ENCODE data around the gene TCAIM. TPM values are rescaled to one million over a fixed set of nuclear protein-coding genes. Genes with fewer than 3 reads are reported as not detected.

Gene TCAIM
- total and polyA plus RNA-seq, 3 donors from 2014 or later: 12.3 to 33.5 (median 28.3) TPM

DNA sequence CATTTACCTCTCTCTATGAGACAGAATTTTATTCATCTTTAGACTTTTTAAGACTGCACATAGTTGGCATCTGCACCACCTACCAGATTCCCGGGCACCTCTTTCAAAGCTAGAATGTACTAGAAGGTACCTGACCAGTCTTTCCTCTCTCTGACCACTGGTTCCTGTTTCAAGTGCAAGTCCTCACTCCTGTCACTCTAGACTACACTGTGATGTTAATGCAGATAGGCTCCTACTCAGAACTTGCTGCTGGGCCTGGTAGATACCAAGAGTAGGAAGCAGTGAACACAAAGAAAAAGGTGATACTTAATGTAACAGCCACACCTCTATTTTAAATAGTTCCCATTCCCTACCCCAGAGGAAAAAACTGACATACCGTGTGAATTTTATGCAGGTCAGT is 8.1 kb upstream of the TCAIM start:
- Histone ChIP-seq H3K27me3 (no peaks in the 10 kb centered on the region), H3K36me3 (ENCODE audit: low read depth, missing control alignments) (no peaks in the 10 kb centered on the region), H3K4me1 (no peaks in the 10 kb centered on the region), H3K27ac (no peak overlapping the region), H3K9me3 (no peaks in the 10 kb centered on the region), H3K4me3 (no peak overlapping the region)
- TF ChIP-seq, protein P1, sequence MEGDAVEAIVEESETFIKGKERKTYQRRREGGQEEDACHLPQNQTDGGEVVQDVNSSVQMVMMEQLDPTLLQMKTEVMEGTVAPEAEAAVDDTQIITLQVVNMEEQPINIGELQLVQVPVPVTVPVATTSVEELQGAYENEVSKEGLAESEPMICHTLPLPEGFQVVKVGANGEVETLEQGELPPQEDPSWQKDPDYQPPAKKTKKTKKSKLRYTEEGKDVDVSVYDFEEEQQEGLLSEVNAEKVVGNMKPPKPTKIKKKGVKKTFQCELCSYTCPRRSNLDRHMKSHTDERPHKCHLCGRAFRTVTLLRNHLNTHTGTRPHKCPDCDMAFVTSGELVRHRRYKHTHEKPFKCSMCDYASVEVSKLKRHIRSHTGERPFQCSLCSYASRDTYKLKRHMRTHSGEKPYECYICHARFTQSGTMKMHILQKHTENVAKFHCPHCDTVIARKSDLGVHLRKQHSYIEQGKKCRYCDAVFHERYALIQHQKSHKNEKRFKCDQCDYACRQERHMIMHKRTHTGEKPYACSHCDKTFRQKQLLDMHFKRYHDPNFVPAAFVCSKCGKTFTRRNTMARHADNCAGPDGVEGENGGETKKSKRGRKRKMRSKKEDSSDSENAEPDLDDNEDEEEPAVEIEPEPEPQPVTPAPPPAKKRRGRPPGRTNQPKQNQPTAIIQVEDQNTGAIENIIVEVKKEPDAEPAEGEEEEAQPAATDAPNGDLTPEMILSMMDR (IDR thresholded peaks at IDR 0.05): no peak
- DNase-seq: no peak
- intact Hi-C loops (cut with DNase I; ENCODE audit: low total_unique reads): no loop called here
- WGBS, 2 donors: 88 to 90% methylated on average over 2 of the region's 2 CpGs

DNA sequence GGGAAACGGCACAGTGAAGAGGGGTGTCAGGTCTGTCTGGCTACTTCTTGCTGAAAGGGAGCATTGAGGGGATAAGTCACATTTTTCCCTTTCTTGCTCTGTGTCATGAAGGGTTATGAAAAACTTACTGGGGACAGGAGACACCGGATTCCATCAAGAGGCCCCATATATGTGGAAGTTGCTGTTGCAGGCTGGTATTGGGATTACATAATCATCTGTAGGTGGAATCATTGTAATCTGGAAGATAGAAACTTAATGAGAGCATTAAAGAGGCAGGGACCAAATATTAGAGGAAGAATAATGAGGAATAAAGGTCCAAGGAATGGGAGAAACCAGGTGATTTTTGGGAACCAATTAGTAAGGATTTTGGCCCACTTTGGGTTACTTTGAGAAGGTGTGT is 4.2 kb upstream of the TCAIM start:
- DNase-seq: no peak
- intact Hi-C loops (cut with DNase I; ENCODE audit: low total_unique reads): no loop called here
- Histone ChIP-seq H3K27ac (no peak overlapping the region), H3K4me3 (no peak overlapping the region), H3K4me1 (no peaks in the 10 kb centered on the region), H3K27me3 (no peaks in the 10 kb centered on the region), H3K36me3 (ENCODE audit: low read depth, missing control alignments) (no peaks in the 10 kb centered on the region), H3K9me3 (no peaks in the 10 kb centered on the region)
- TF ChIP-seq POLR2A (IDR thresholded peaks at IDR 0.05): no peak
- TF ChIP-seq, protein P1 (IDR thresholded peaks at IDR 0.05): no peak
- 92% methylated on average over 2 of the region's 2 CpGs for WGBS, 2 donors

DNA sequence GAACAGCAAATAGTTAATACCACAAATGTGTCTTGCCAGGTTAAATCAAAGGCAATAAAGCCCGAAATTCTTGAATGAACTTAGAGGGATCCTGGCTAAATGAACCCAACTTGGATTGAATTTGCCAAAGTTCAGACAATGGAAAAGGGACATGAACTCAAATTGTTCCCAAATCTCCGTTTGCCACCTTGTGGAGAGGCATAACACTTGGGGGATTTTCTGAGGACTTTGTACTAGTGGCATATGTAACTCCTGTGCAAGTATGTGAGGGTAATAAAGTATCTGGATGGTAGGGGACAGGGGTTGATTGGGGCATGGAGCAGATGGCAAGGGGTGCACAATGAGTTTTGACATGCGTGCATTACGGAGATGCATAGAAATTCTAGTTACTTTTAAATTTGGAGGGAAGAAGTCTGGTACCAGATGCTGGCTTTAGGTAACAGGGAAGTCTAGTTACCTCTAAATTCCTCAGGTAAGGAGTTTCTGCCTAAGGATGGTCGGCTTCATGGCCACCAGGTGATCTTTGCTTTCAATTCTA is 1.2 kb upstream of the TCAIM start:
- peak overlapping the region in 1 of 2 donors; percentile 76 for H3K4me3 ChIP-seq
- H3K36me3 ChIP-seq (ENCODE audit: low read depth, missing control alignments): no peaks in the 10 kb centered on the region
- peak overlapping the region; percentile 94 to 96 for H3K27ac ChIP-seq
- no peaks in the 10 kb centered on the region for H3K27me3 ChIP-seq
- 40 to 56% methylated on average over 5 of the region's 5 CpGs for WGBS, 2 donors
- intact Hi-C loops (cut with DNase I; ENCODE audit: low total_unique reads): no loop called here
- TF ChIP-seq POLR2A (IDR thresholded peaks at IDR 0.05): no peak
- TF ChIP-seq, protein P1 (IDR thresholded peaks at IDR 0.05): peak in 1 of 3 experiments; percentile 11
- H3K4me1 ChIP-seq: peaks cover 9% of the 10 kb centered on the region
- DNase-seq: no peak
- no peaks in the 10 kb centered on the region for H3K9me3 ChIP-seq

DNA sequence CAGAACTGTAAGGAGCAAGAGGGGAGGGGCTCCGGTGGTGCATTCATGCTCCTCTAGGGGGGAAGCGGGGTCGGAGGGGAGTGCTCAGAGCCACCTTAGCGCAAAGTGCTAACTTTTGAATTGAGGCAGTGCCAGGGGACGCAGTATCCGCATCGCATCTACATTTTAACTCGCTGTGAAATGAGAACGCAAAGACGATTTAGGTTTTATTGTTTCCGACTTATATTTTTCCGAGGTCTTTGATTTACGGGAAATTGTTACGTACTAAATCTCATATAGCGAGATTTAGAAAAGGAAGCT is 212 bp downstream of the TCAIM start:
- peaks cover 9% of the 10 kb centered on the region for H3K4me1 ChIP-seq

More for the DNA sequence above, 212 bp downstream of the TCAIM start:
- intact Hi-C loops (cut with DNase I; ENCODE audit: low total_unique reads): no loop called here
- Histone ChIP-seq H3K9me3 (no peaks in the 10 kb centered on the region), H3K27me3 (no peaks in the 10 kb centered on the region), H3K36me3 (ENCODE audit: low read depth, missing control alignments) (no peaks in the 10 kb centered on the region), H3K27ac (peak overlapping the region; percentile 94 to 96), H3K4me3 (peak overlapping the region; percentile 76)
- TF ChIP-seq, protein P1 (IDR thresholded peaks at IDR 0.05): no peak
- no peak for TF ChIP-seq POLR2A (IDR thresholded peaks at IDR 0.05)
- DNase-seq: no peak
- 0 to 1% methylated on average over 15 of the region's 15 CpGs for WGBS, 2 donors

Data from testis (tissue), 3 donors.